ENCODE data around the gene ORM2. TPM values are rescaled to one million over a fixed set of nuclear protein-coding genes. Genes with fewer than 3 reads are reported as not detected.
"Not testable (repeated sequence)": the region's sequence is repeated elsewhere in the genome, so short reads cannot be mapped to it uniquely, and the experiment has no call there.

ORM2 gene
- total RNA-seq, 2 experiments from 2014 or later = not detected

GRCh38 chr9:114312513-114312875 lies 17.2 kb upstream of the ORM2 start:
- CTCF ChIA-PET = no interaction called here
- Mint-ChIP-seq H3K27ac (no peak overlapping the region), H3K4me1 (no peaks in the 10 kb centered on the region), H3K4me3 (no peak overlapping the region), H3K36me3 (ENCODE audit: low read depth) (no peaks in the 10 kb centered on the region), H3K27me3 (no peaks in the 10 kb centered on the region), H3K9me3 (no peaks in the 10 kb centered on the region)
- no peak for DNase-seq
- POLR2A ChIA-PET = no interaction called here

GRCh38 chr9:114313186-114313585 lies 16.5 kb upstream of the ORM2 start:
- DNase-seq = no peak
- Mint-ChIP-seq H3K4me1 (peaks cover 4% of the 10 kb centered on the region), H3K4me3 (no peak overlapping the region), H3K36me3 (ENCODE audit: low read depth) (no peaks in the 10 kb centered on the region), H3K9me3 (no peaks in the 10 kb centered on the region), H3K27me3 (no peaks in the 10 kb centered on the region), H3K27ac (no peak overlapping the region)
- ChIA-PET CTCF (interaction anchor here (0.6 kb wide), 1 partner anchor 35 kb away, joined by 3 read pairs; no protein-coding TSS in a partner anchor), POLR2A (no interaction called here)

DNA sequence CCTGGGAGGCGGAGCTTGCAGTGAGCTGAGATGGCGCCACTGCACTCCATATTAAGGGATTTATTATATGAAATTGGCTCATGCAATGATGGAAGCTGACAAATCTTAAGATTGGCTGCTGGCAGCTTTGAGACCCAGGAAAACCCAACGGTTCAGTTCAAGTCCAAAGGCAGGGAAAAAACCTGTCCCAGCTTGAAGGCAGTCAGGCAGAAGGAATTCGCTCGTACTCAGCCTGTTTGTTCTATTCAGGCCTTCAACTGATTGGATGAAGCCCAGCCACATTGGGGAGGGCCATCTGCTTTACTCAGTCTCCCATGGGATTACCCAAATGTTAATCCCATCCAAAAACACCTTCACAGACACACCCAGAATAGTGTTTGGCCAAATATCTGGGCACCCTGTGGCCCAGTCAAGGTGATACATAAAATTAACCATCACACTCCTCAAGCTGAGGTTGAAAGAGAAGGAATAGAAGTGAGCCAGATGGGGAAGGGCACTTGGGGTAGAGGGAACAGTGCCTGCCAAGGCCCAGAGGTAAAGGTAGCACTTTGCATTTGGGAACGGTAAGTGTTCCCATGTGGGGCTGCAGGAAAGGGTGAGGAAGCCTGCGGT lies 15.3 kb upstream of the ORM2 start:
- Mint-ChIP-seq H3K9me3 (no peaks in the 10 kb centered on the region), H3K27me3 (no peaks in the 10 kb centered on the region), H3K4me3 (no peak overlapping the region), H3K36me3 (ENCODE audit: low read depth) (no peaks in the 10 kb centered on the region), H3K4me1 (peaks cover 5% of the 10 kb centered on the region), H3K27ac (no peak overlapping the region)
- POLR2A ChIA-PET = no interaction called here
- no peak for DNase-seq
- CTCF ChIA-PET = no interaction called here

- Mint-ChIP-seq H3K4me1 (peaks cover 5% of the 10 kb centered on the region), H3K4me3 (no peak overlapping the region), H3K27me3 (no peaks in the 10 kb centered on the region), H3K27ac (no peak overlapping the region), H3K36me3 (ENCODE audit: low read depth) (no peaks in the 10 kb centered on the region), H3K9me3 (no peaks in the 10 kb centered on the region)
- CTCF ChIA-PET = no interaction called here
- POLR2A ChIA-PET = no interaction called here
- DNase-seq = no peak
Measured at GRCh38 chr9:114314881-114315722, 14.6 kb upstream of the ORM2 start.

DNA sequence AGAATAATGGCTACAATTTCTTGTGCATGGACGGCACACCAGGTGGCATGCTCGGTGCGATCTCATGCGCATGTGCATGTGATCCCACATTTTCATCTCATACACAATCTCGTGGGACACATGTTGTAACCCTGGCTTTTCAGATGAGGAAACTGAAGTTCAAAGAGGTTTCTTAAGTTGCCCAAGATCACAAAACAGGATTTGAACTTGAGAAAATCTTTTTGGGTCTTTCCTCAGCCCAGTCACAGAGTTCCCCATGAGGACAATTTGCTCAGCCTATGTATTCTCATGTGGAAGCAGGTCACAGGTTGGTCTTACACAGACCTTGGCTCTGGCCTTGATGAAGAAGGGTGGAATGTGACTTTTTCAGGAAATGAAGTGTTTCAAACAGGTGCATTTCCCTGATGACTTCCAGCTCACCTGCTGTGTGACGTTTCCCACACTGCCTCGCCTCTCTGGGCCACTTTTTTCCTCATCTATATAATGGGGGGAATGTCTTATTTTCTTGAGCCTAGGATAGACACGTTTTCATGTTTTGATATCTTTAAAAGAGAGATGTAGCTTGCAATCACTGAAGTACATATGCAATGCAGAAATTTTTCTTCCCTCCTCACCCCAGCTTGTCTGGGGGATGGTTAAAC lies 13.8 kb upstream of the ORM2 start:
- no peak for DNase-seq
- ChIA-PET POLR2A (no interaction called here), CTCF (no interaction called here)
- H3K27ac Mint-ChIP-seq = no peak overlapping the region
- no peaks in the 10 kb centered on the region for H3K27me3 Mint-ChIP-seq
- H3K9me3 Mint-ChIP-seq = no peaks in the 10 kb centered on the region
- no peak overlapping the region for H3K4me3 Mint-ChIP-seq
- no peaks in the 10 kb centered on the region for H3K36me3 Mint-ChIP-seq (ENCODE audit: low read depth)
- peaks cover 5% of the 10 kb centered on the region for H3K4me1 Mint-ChIP-seq

- POLR2A ChIA-PET = no interaction called here
- no peaks in the 10 kb centered on the region for H3K9me3 Mint-ChIP-seq
- DNase-seq = no peak
- CTCF ChIA-PET = no interaction called here
- no peaks in the 10 kb centered on the region for H3K27me3 Mint-ChIP-seq
- H3K27ac Mint-ChIP-seq = no peak overlapping the region
- H3K4me1 Mint-ChIP-seq = peaks cover 5% of the 10 kb centered on the region
- H3K36me3 Mint-ChIP-seq (ENCODE audit: low read depth) = no peaks in the 10 kb centered on the region
- no peak overlapping the region for H3K4me3 Mint-ChIP-seq
Measured at GRCh38 chr9:114316605-114317230, 13.0 kb upstream of the ORM2 start.

- ChIA-PET CTCF (no interaction called here), POLR2A (no interaction called here)
- H3K4me1 Mint-ChIP-seq = peaks cover 5% of the 10 kb centered on the region
- H3K27ac Mint-ChIP-seq = no peak overlapping the region
- H3K36me3 Mint-ChIP-seq (ENCODE audit: low read depth) = no peaks in the 10 kb centered on the region
- H3K27me3 Mint-ChIP-seq = no peaks in the 10 kb centered on the region
- DNase-seq = no peak
- no peaks in the 10 kb centered on the region for H3K9me3 Mint-ChIP-seq
- H3K4me3 Mint-ChIP-seq = no peak overlapping the region
Measured at GRCh38 chr9:114317665-114318357, 11.9 kb upstream of the ORM2 start.

- POLR2A ChIA-PET = no interaction called here
- no peak for DNase-seq
- Mint-ChIP-seq H3K27ac (no peak overlapping the region), H3K4me1 (peaks cover 5% of the 10 kb centered on the region), H3K9me3 (no peaks in the 10 kb centered on the region), H3K27me3 (no peaks in the 10 kb centered on the region), H3K36me3 (ENCODE audit: low read depth) (no peaks in the 10 kb centered on the region), H3K4me3 (no peak overlapping the region)
- CTCF ChIA-PET = no interaction called here
Measured at GRCh38 chr9:114318416-114318815, 11.3 kb upstream of the ORM2 start.

DNA sequence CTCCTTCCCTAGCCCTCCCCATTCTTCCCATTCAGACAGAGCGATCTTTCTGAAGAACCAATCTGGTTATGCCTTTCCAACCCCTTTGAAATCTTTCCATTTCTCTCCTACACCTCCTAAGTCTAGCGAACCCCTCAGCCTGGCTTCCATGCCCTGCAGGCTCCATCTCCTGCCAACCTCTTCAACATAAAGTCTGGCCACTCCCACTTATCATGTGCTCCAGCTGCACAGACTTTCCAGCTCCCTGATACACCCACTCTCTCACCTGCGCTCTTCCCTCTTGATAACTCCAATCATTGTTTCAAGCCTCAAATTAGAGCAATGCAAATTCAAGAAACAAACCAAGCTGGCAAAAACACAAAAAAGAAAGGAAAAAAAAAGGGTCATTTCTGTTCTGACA lies 10.5 kb upstream of the ORM2 start:
- Mint-ChIP-seq H3K27me3 (no peaks in the 10 kb centered on the region), H3K9me3 (no peaks in the 10 kb centered on the region), H3K27ac (no peak overlapping the region), H3K4me3 (no peak overlapping the region), H3K4me1 (peaks cover 5% of the 10 kb centered on the region), H3K36me3 (ENCODE audit: low read depth) (no peaks in the 10 kb centered on the region)
- ChIA-PET CTCF (no interaction called here), POLR2A (no interaction called here)
- no peak for DNase-seq

DNA sequence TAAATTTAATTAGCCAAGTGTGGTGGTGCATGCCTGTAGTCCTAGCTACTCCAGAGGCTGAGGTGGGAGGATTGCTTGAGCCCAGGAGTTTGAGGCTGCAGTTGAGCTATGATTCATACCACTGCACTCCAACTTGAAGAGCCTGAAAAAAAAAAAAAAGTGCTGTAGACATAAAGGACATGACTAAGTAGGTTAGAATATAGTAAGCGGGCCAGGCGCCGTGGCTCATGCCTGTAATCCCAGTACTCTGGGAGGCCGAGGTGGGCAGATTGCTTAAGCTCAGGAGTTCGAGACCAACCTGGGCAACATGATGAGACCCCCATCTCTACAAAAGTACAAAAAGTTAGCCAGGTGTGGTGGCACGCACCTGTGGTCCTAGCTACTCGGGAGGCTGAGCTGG lies 9.0 kb upstream of the ORM2 start:
- H3K27ac Mint-ChIP-seq; H3K27me3 Mint-ChIP-seq; H3K4me1 Mint-ChIP-seq; H3K36me3 Mint-ChIP-seq (ENCODE audit: low read depth); H3K4me3 Mint-ChIP-seq; DNase-seq; POLR2A ChIA-PET; H3K9me3 Mint-ChIP-seq: not testable (repeated sequence)
- CTCF ChIA-PET = interaction anchor here (0.6 to 1.1 kb wide), 2 partner anchors 17 to 24 kb away, joined by 4 read pairs; no protein-coding TSS in a partner anchor

GRCh38 chr9:114321759-114322158 lies 7.9 kb upstream of the ORM2 start:
- Mint-ChIP-seq H3K4me1 (peaks cover 5% of the 10 kb centered on the region), H3K36me3 (ENCODE audit: low read depth) (no peaks in the 10 kb centered on the region), H3K4me3 (no peak overlapping the region)

DNA sequence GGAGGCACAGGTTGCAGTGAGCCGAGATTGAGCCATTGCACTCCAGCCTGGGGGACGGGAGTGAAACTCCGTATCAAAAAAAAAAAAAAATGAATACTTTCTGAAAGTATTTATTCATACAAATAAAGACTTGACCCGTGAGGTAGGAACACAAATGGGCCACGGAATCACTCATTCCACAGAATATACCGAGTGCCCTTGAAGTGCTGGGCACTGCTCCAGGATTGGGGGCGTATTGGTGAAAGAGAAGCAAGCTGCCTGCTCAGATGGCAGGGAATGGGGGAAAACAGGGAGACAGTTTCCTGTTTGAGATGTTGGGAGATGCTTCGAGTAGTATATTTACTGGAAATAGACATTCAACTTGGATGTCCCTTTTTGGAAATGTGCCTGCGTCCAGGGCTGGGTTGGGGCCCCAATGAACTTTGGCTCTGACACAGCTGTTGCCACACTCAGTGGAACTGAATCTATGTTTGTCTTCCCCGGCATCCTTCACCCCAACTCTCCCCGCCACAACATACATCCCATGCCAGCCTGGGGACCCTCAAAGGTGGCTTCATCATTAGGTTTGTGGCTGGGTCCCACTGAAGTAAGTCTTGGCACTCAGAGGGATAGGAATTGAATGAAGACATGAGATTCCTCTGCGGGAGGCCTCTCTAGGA lies 7.4 kb upstream of the ORM2 start:
- H3K27ac Mint-ChIP-seq; DNase-seq; H3K4me1 Mint-ChIP-seq; POLR2A ChIA-PET; H3K9me3 Mint-ChIP-seq; H3K27me3 Mint-ChIP-seq; H3K4me3 Mint-ChIP-seq; H3K36me3 Mint-ChIP-seq (ENCODE audit: low read depth): not testable (repeated sequence)
- CTCF ChIA-PET = interaction anchor here (0.7 to 0.9 kb wide), 2 partner anchors 26 to 300 kb away, joined by 3 to 4 read pairs; no protein-coding TSS in a partner anchor

More at GRCh38 chr9:114321759-114322158, 7.9 kb upstream of the ORM2 start:
- Mint-ChIP-seq H3K27me3 (no peaks in the 10 kb centered on the region), H3K27ac (no peak overlapping the region), H3K9me3 (no peaks in the 10 kb centered on the region)
- no peak for DNase-seq
- ChIA-PET CTCF (interaction anchor here (0.7 to 0.9 kb wide), 2 partner anchors 26 to 301 kb away, joined by 3 to 4 read pairs; no protein-coding TSS in a partner anchor), POLR2A (no interaction called here)

Measured in activated CD4-positive, alpha-beta T cell treated with anti-CD3 and anti-CD28 coated beads, Interleukin-2, amount 10 ng/mL, durations not matched to agents 7 days and 5 days (primary cell).